Measurements from ENCODE around the gene CEP68.

DNA sequence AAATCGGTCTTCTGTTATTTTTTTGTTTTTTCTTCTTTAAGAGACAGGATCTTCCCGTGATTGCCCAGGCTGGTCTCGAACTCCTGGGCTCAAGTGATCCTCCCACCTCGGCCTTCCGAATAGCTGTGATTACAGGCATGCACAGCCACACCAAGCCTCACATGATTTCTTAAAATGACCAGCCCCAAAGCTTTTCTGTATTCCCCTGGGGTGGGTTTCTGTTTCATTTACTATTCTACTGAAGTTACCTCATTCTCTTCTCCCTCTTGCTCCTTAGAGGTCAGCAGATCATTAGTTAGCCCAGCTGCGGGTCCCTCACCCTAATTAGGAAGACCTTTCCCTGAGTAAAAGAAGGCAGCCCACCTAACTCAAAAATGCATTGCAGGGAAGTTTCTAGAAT is 39.4 kb upstream of the CEP68 start:
- TF ChIP-seq, protein P1, sequence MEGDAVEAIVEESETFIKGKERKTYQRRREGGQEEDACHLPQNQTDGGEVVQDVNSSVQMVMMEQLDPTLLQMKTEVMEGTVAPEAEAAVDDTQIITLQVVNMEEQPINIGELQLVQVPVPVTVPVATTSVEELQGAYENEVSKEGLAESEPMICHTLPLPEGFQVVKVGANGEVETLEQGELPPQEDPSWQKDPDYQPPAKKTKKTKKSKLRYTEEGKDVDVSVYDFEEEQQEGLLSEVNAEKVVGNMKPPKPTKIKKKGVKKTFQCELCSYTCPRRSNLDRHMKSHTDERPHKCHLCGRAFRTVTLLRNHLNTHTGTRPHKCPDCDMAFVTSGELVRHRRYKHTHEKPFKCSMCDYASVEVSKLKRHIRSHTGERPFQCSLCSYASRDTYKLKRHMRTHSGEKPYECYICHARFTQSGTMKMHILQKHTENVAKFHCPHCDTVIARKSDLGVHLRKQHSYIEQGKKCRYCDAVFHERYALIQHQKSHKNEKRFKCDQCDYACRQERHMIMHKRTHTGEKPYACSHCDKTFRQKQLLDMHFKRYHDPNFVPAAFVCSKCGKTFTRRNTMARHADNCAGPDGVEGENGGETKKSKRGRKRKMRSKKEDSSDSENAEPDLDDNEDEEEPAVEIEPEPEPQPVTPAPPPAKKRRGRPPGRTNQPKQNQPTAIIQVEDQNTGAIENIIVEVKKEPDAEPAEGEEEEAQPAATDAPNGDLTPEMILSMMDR (IDR thresholded peaks at IDR 0.05): no peak
- TF ChIP-seq EP300 (IDR thresholded peaks at IDR 0.05) (no peak), POLR2A (IDR thresholded peaks at IDR 0.05) (no peak)
